Caco-2 (cell line): ENCODE measurements around the gene BABAM2. TPM values are rescaled to one million over a fixed set of nuclear protein-coding genes. Genes with fewer than 3 reads are reported as not detected.
"Not testable (repeated sequence)": the region's sequence is repeated elsewhere in the genome, so short reads cannot be mapped to it uniquely, and the experiment has no call there.

Experiments used
- BruUV-seq: library from RNA; stranded (reverse); fragments of 400-500 nt; replicated peaks from 2 replicates; lab custom pipeline; 2021; lab: Mats Ljungman, UMichigan
- CTCF ChIA-PET: fragments of 300-600 bp; sonication (Branson Sonifier 250); formaldehyde crosslinking; loops from one replicate; lab custom pipeline; 2022; ENCODE audit warnings: antibody characterized with exemption; lab: Charles Lee
- POLR2A ChIA-PET: fragments of 300-600 bp; sonication (Branson Sonifier 250); formaldehyde crosslinking; loops from one replicate; lab custom pipeline; 2022; ENCODE audit warnings: antibody characterized with exemption; lab: Charles Lee
- DNase-seq, 2 experiments: peaks; one replicate each; pipeline versions ENCODE4 v3.0.0 to v3.0.0-alpha.2; 2020 to 2022
- H3K27me3 ChIP-seq: replicated peaks from 2 replicates; pipeline ENCODE4 v1.6.0; 2011; ENCODE audit warnings: low read length; ENCODE audit not compliant: control insufficient read depth, insufficient read depth
- H3K36me3 ChIP-seq: 2 replicates; pipeline ENCODE4 v1.5.1; 2011; ENCODE audit warnings: low read length; ENCODE audit not compliant: control insufficient read depth, insufficient read depth
- H3K4me1 ChIP-seq: fragments of 250-450 bp; sonication (Bioruptor Pico); 2 replicates; pipeline ENCODE4 v1.5.1; 2020; ENCODE audit warnings: mild to moderate bottlenecking
- H3K4me3 ChIP-seq: 2 replicates; pipeline ENCODE4 v1.5.1; 2011; ENCODE audit warnings: low read depth, mild to moderate bottlenecking, control low read depth, low read length
- H3K9me3 ChIP-seq: fragments of 250-450 bp; sonication (Bioruptor Pico); 2 replicates; pipeline ENCODE4 v1.5.1; 2020; ENCODE audit warnings: mild to moderate bottlenecking, moderate library complexity
- H3K27ac Mint-ChIP-seq: one replicate; pipeline ENCODE4 v1.8.0; 2022; ENCODE audit warnings: mixed read lengths; ENCODE audit not compliant: unreplicated experiment
- H3K27me3 Mint-ChIP-seq: one replicate; pipeline ENCODE4 v1.8.0; 2022; ENCODE audit warnings: mixed read lengths; ENCODE audit not compliant: insufficient read depth, unreplicated experiment
- H3K36me3 Mint-ChIP-seq: one replicate; pipeline ENCODE4 v1.8.0; 2022; ENCODE audit warnings: mild to moderate bottlenecking, mixed read lengths; ENCODE audit not compliant: insufficient read depth, unreplicated experiment
- H3K4me1 Mint-ChIP-seq: one replicate; pipeline ENCODE4 v1.8.0; 2022; ENCODE audit warnings: low read depth, mixed read lengths; ENCODE audit not compliant: unreplicated experiment
- H3K4me3 Mint-ChIP-seq: one replicate; pipeline ENCODE4 v1.8.0; 2022; ENCODE audit warnings: mild to moderate bottlenecking, moderate library complexity, mixed read lengths; ENCODE audit not compliant: unreplicated experiment
- H3K9me3 Mint-ChIP-seq: one replicate; pipeline ENCODE4 v1.8.0; 2022; ENCODE audit warnings: mixed read lengths; ENCODE audit not compliant: unreplicated experiment
- CTCF ChIP-seq, 2 experiments: fragments of 200-600 bp in 1 of 2; IDR thresholded peaks; 1 replicate in 1 of 2; 2 replicates in 1 of 2; pipeline versions ENCODE4 v1.5.1 to v1.8.0; 2011 to 2022; ENCODE audit warnings: antibody characterized with exemption in 1 of 2, control low read depth in 1 of 2, inconsistent platforms in 1 of 2, low read depth in 1 of 2, low read length in 1 of 2, mild to moderate bottlenecking in 1 of 2, moderate library complexity in 1 of 2; ENCODE audit not compliant: insufficient read depth in 1 of 2, severe bottlenecking in 1 of 2, unreplicated experiment in 1 of 2
- intact Hi-C: fragments of 100-400 bp; cut with micrococcal nuclease; formaldehyde crosslinking; loops from one replicate; pipeline ENCODE4 v1.10.0; 2022; ENCODE audit not compliant: unreplicated experiment
- total RNA-seq: library from RNA; stranded (reverse); gene quantifications from 2 replicates; pipeline ENCODE4 v1.2.3, GENCODE V29; 2022

Gene BABAM2
- total RNA-seq, 1 experiment from 2014 or later = 57.3 TPM

GRCh38 chr2:28327956-28328922, 437.7 kb downstream of the BABAM2 start:
- H3K36me3 Mint-ChIP-seq = no peaks in the 10 kb centered on the region
- H3K27me3 Mint-ChIP-seq = no peaks in the 10 kb centered on the region
- no TSS peak for BruUV-seq
- Histone ChIP-seq H3K9me3 (no peaks in the 10 kb centered on the region), H3K27me3 (no peaks in the 10 kb centered on the region), H3K36me3 (no peaks in the 10 kb centered on the region), H3K4me3 (no peak overlapping the region), H3K4me1 (no peaks in the 10 kb centered on the region)
- H3K27ac Mint-ChIP-seq = no peak overlapping the region
- ChIA-PET POLR2A (no interaction called here), CTCF (no interaction called here)
- no peak overlapping the region for H3K4me3 Mint-ChIP-seq
- no peak for DNase-seq
- no peak for TF ChIP-seq CTCF (IDR thresholded peaks at IDR 0.05; ENCODE audit: insufficient read depth in 1 of 2, low read depth in 1 of 2, low read length in 1 of 2, severe bottlenecking in 1 of 2, unreplicated experiment in 1 of 2)
- no peaks in the 10 kb centered on the region for H3K4me1 Mint-ChIP-seq
- intact Hi-C loops = no loop called here
- H3K9me3 Mint-ChIP-seq = no peaks in the 10 kb centered on the region

DNA sequence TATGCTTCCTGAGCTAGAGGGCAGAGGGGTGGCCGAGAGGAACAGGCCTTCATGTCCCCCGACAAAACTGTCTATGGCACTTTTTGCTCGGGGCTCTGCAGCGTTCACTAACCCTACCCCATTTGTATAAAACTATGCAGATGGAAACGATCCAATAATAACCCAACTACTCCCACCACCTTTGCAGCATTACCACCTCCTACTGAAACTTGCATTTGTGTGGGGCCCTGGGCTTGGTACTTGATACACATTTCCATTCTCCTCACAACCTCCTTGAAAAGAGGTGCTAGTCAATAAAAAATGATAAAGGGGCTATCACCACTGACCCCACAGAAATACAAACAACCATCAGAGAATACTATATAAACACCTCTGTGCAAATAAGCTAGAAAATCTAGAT, 438.7 kb downstream of the BABAM2 start:
- H3K9me3 Mint-ChIP-seq = no peaks in the 10 kb centered on the region
- H3K27me3 ChIP-seq = no peaks in the 10 kb centered on the region
- H3K9me3 ChIP-seq = no peaks in the 10 kb centered on the region
- no peak overlapping the region for H3K4me3 ChIP-seq
- intact Hi-C loops = no loop called here
- POLR2A ChIA-PET = no interaction called here
- no peak for TF ChIP-seq CTCF (IDR thresholded peaks at IDR 0.05; ENCODE audit: insufficient read depth in 1 of 2, low read depth in 1 of 2, low read length in 1 of 2, severe bottlenecking in 1 of 2, unreplicated experiment in 1 of 2)
- CTCF ChIA-PET = no interaction called here
- no peak overlapping the region for H3K27ac Mint-ChIP-seq
- H3K36me3 Mint-ChIP-seq = no peaks in the 10 kb centered on the region
- H3K4me3 Mint-ChIP-seq = no peak overlapping the region
- no peaks in the 10 kb centered on the region for H3K36me3 ChIP-seq
- DNase-seq = no peak
- H3K4me1 ChIP-seq = no peaks in the 10 kb centered on the region
- no peaks in the 10 kb centered on the region for H3K27me3 Mint-ChIP-seq
- H3K4me1 Mint-ChIP-seq = no peaks in the 10 kb centered on the region
- BruUV-seq = no TSS peak

DNA sequence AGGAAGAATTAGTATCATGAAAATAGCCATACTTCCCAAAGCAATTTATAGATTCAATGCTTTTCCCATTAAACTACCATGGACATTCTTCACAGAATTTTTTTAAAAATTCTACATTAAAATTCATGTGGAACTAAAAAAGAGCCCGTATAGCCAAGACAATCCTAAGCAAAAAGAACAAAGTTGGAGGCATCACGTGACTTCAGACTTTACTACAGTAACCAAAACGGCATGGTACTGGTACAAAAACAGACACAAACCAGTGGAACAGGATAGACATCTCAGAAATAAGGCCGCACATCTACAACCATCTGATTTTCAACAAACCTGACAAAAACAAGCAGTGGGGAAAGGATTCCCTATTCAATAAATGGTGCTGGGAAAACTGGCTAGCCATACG, 440.2 kb downstream of the BABAM2 start:
- H3K4me1 Mint-ChIP-seq, H3K27me3 ChIP-seq, H3K36me3 Mint-ChIP-seq, CTCF ChIA-PET, DNase-seq, BruUV-seq, intact Hi-C loops, H3K4me3 ChIP-seq, H3K36me3 ChIP-seq, H3K27me3 Mint-ChIP-seq, H3K27ac Mint-ChIP-seq, POLR2A ChIA-PET, H3K9me3 Mint-ChIP-seq, H3K4me1 ChIP-seq, H3K9me3 ChIP-seq, H3K4me3 Mint-ChIP-seq: not testable (repeated sequence)

GRCh38 chr2:28331797-28332196, 441.3 kb downstream of the BABAM2 start:
- H3K36me3 Mint-ChIP-seq, H3K27ac Mint-ChIP-seq, H3K27me3 ChIP-seq, H3K27me3 Mint-ChIP-seq, intact Hi-C loops, H3K4me3 Mint-ChIP-seq, H3K36me3 ChIP-seq, H3K4me3 ChIP-seq, H3K9me3 Mint-ChIP-seq, DNase-seq, BruUV-seq, H3K4me1 ChIP-seq, H3K9me3 ChIP-seq, H3K4me1 Mint-ChIP-seq: not testable (repeated sequence)
- CTCF ChIA-PET = interaction anchor here (0.7 kb wide), 1 partner anchor 12 kb away, joined by 3 read pairs; no protein-coding TSS in a partner anchor
- POLR2A ChIA-PET = interaction anchor here (0.6 kb wide), 1 partner anchor 346 kb away, joined by 3 read pairs; no protein-coding TSS in a partner anchor
